NCI-H510A (cell line): ENCODE data around the gene CNGB1.
A peak's percentile ranks its signal among the peaks of the same experiment; 100 is the strongest.
"Not testable (repeated sequence)": the region's sequence is repeated elsewhere in the genome, so short reads cannot be mapped to it uniquely, and the experiment has no call there.

ENCODE experiments used
- DNase-seq: peaks from one replicate; lab custom pipeline; 2025; lab: John Stamatoyannopoulos, UW

Gene CNGB1

GRCh38 chr16:57886427-57886826, 84.5 kb downstream of the CNGB1 start:
- DNase-seq: no peak

- DNase-seq: no peak
Measured at GRCh38 chr16:57884655-57885133, 86.2 kb downstream of the CNGB1 start.

- DNase-seq: no peak
Measured at GRCh38 chr16:57883953-57884654, 86.8 kb downstream of the CNGB1 start.

GRCh38 chr16:57883480-57883879, 87.4 kb downstream of the CNGB1 start:
- DNase-seq: no peak

GRCh38 chr16:57882792-57883191, 88.1 kb downstream of the CNGB1 start:
- no peak for DNase-seq

- no peak for DNase-seq
Measured at GRCh38 chr16:57882206-57882605, 88.7 kb downstream of the CNGB1 start.

- no peak for DNase-seq
Measured at GRCh38 chr16:57878586-57878985, 92.3 kb downstream of the CNGB1 start.

- DNase-seq: no peak
Measured at GRCh38 chr16:57876210-57876609, 94.7 kb downstream of the CNGB1 start.

- DNase-seq: no peak
Measured at GRCh38 chr16:57875347-57875746, 95.6 kb downstream of the CNGB1 start.

GRCh38 chr16:57873218-57873617, 97.7 kb downstream of the CNGB1 start:
- peak; percentile 34 for DNase-seq

GRCh38 chr16:57872764-57873163, 98.2 kb downstream of the CNGB1 start:
- DNase-seq: not testable (repeated sequence)

- no peak for DNase-seq
Measured at GRCh38 chr16:57871456-57871855, 99.5 kb downstream of the CNGB1 start.

GRCh38 chr16:57870753-57871454, 100.0 kb downstream of the CNGB1 start:
- no peak for DNase-seq

- no peak for DNase-seq
Measured at GRCh38 chr16:57868913-57869520, 101.9 kb downstream of the CNGB1 start.

- peak; percentile 85 for DNase-seq
Measured at GRCh38 chr16:57867000-57867561, 103.8 kb downstream of the CNGB1 start.

- peak; percentile 37 for DNase-seq
Measured at GRCh38 chr16:57866529-57866918, 104.4 kb downstream of the CNGB1 start.

GRCh38 chr16:57865746-57866528, 105.0 kb downstream of the CNGB1 start:
- no peak for DNase-seq

- no peak for DNase-seq
Measured at GRCh38 chr16:57863434-57864160, 107.3 kb downstream of the CNGB1 start.

- no peak for DNase-seq
Measured at GRCh38 chr16:57862698-57863433, 108.1 kb downstream of the CNGB1 start.

- no peak for DNase-seq
Measured at GRCh38 chr16:57859331-57859730, 111.6 kb downstream of the CNGB1 start.

GRCh38 chr16:57858635-57859034, 112.3 kb downstream of the CNGB1 start:
- no peak for DNase-seq
